Colonic mucosa (tissue), 4 donors: ENCODE measurements around the gene CBARP. TPM values are rescaled to one million over a fixed set of nuclear protein-coding genes. Genes with fewer than 3 reads are reported as not detected.

Experiments used
- DNase-seq: peaks from one replicate; pipeline ENCODE4 v3.0.0-alpha.2; 2020
- H3K27ac ChIP-seq: fragments of 200-600 bp; one replicate; pipeline ENCODE4 v1.8.0; 2021
- H3K27me3 ChIP-seq: fragments of 200-600 bp; one replicate; pipeline ENCODE4 v1.8.0; 2021
- H3K36me3 ChIP-seq: fragments of 200-600 bp; one replicate; pipeline ENCODE4 v1.8.0; 2021
- H3K4me1 ChIP-seq: fragments of 200-600 bp; one replicate; pipeline ENCODE4 v1.8.0; 2021; ENCODE audit warnings: mild to moderate bottlenecking
- H3K4me3 ChIP-seq: fragments of 200-600 bp; one replicate; pipeline ENCODE4 v1.8.0; 2021
- H3K9ac ChIP-seq, 2 donors: one replicate each; pipeline ENCODE4 v1.7.0; 2013; ENCODE audit warnings: control low read depth in 2 of 2, low read depth in 2 of 2, low read length in 2 of 2
- H3K9me3 ChIP-seq: fragments of 200-600 bp; one replicate; pipeline ENCODE4 v1.8.0; 2021
- CTCF ChIP-seq: fragments of 200-600 bp; IDR thresholded peaks from one replicate; pipeline ENCODE4 v1.8.0; 2022; ENCODE audit warnings: antibody characterized with exemption, mild to moderate bottlenecking
- intact Hi-C: fragments of 100-400 bp; cut with DNase I; formaldehyde crosslinking; loops from one replicate; pipeline ENCODE4 v1.14.1; 2022
- total RNA-seq, 2 donors: library from RNA; stranded (reverse); fragmentation: NEBNext Ultra II Directional in 1 of 2; extraction: Animal tissue kit (Norgen Biotek cat#: 25700) in 1 of 2; gene quantifications; one replicate each; pipeline ENCODE4 v1.2.1, GENCODE V29; 2021
- donor health status: healthy.
- donor health status: DM: no; HTN: no; CAD: no.
- donor health status: DM: no; HTN: no; CAD: no.

Gene CBARP
- total RNA-seq, 2 donors from 2014 or later = 0.22 to 0.48 TPM

GRCh38 chr19:1260749-1261537, 23.1 kb upstream of the CBARP start:
- TF ChIP-seq CTCF = no peak
- intact Hi-C loops = no loop called here
- H3K9ac ChIP-seq = peak overlapping the region; percentile 98 to 100

DNA sequence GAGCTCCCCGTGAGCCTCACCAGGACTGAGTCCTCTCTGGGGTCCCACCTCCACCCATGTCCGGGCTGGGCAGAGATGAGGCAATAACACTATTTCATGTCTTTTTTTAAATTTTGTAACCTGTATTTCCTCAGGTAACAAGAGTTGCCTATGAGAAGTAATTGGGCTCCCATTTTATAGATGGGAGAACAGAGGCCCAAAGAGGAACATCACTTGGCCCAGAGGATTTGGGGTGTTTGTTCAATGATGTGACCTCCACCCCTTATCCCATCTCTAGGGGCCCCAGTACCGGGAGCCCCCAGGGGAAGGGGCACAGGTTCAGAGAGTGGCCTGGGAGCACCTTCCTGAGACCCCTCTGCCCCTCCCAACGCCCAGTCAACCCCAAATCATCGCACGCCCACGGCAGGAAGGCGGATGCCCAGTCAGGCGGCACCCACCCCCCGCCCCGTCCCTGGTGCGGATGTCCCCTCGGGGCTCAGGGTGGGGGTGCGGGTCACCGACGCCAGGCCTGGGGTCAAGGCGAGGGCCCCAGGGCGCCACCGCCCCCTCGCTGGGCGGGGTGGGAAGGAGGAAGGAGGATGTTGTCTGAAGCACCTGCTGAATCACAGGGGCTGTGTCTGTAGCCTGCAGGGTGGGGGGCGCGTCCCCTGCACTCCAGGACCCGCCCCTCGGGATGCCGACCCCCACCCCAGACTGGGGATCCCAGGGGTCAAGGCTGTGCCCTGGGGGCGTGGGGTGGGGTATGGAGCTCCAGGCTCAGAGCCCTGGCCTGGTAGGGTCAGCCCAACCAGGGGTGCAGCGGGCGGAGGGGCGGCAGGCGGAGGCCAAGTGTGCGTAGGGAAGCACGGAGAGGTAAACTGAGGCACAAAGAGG, 22.3 kb upstream of the CBARP start:
- no peaks in the 10 kb centered on the region for H3K9me3 ChIP-seq
- H3K27me3 ChIP-seq = no peaks in the 10 kb centered on the region
- peak overlapping the region; percentile 91 for H3K27ac ChIP-seq
- peaks cover 17% of the 10 kb centered on the region for H3K36me3 ChIP-seq
- H3K9ac ChIP-seq = peak overlapping the region; percentile 84 to 100
- intact Hi-C loops = no loop called here
- DNase-seq = peak; percentile 62
- H3K4me1 ChIP-seq = peaks cover 25% of the 10 kb centered on the region
- H3K4me3 ChIP-seq = peak overlapping the region; percentile 54
- no peak for TF ChIP-seq CTCF

More at GRCh38 chr19:1260749-1261537, 23.1 kb upstream of the CBARP start:
- Histone ChIP-seq H3K27ac (peak overlapping the region; percentile 91), H3K9me3 (no peaks in the 10 kb centered on the region), H3K36me3 (peaks cover 8% of the 10 kb centered on the region), H3K27me3 (no peaks in the 10 kb centered on the region), H3K4me1 (peaks cover 26% of the 10 kb centered on the region), H3K4me3 (peak overlapping the region; percentile 54)
- DNase-seq = peak; percentile 97

DNA sequence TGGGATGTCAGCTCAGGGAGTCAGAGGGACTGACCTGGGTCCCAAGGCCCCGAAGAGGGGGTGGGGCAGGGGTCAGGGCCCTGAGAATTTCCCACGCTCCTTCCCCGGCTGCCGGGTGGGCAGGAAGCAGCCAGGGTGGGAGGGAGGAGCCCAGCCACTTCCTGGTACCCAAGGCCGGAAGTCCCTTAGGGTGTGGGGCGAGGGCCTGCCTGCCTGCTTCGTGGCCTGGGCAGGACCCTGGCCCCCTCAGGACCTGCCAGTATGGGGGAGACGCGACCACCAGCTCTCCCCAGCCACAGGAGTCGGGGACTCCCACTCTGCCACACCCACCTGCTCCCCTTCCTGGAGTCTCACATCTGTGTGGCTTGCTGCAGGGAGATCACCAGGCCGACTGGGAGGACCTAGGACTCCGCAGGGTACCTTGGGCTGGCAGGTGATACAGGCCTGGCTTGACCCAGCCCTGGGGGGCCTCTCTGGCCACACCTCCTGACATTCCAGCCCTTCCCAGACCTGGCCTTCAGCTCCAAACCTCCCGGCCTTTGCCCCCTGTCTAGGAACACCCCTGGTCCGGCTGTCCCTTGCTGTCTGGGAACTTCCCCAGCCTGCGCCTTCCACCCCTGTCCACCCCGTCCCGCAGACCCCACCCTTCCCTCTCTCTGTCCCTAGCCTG, 21.5 kb upstream of the CBARP start:
- TF ChIP-seq CTCF = no peak

GRCh38 chr19:1258707-1259205, 21.0 kb upstream of the CBARP start:
- TF ChIP-seq CTCF = no peak
- Histone ChIP-seq H3K36me3 (peaks cover 30% of the 10 kb centered on the region), H3K9ac (peak overlapping the region; percentile 84 to 100)

More for the DNA sequence above, 21.5 kb upstream of the CBARP start:
- intact Hi-C loops = no loop called here
- H3K36me3 ChIP-seq = peaks cover 24% of the 10 kb centered on the region
- peaks cover 31% of the 10 kb centered on the region for H3K4me1 ChIP-seq
- H3K27ac ChIP-seq = peak overlapping the region; percentile 91
- peak overlapping the region; percentile 54 for H3K4me3 ChIP-seq
- H3K9ac ChIP-seq = peak overlapping the region; percentile 84 to 100
- DNase-seq = peak; percentile 86
- H3K9me3 ChIP-seq = no peaks in the 10 kb centered on the region
- no peaks in the 10 kb centered on the region for H3K27me3 ChIP-seq

GRCh38 chr19:1258163-1258492, 20.3 kb upstream of the CBARP start:
- no peak for TF ChIP-seq CTCF
- intact Hi-C loops = no loop called here

More at GRCh38 chr19:1258707-1259205, 21.0 kb upstream of the CBARP start:
- no peak for DNase-seq
- Histone ChIP-seq H3K4me3 (peak overlapping the region; percentile 12), H3K4me1 (peaks cover 35% of the 10 kb centered on the region), H3K27me3 (no peaks in the 10 kb centered on the region), H3K9me3 (no peaks in the 10 kb centered on the region), H3K27ac (peak overlapping the region; percentile 91)
- intact Hi-C loops = no loop called here

More at GRCh38 chr19:1258163-1258492, 20.3 kb upstream of the CBARP start:
- Histone ChIP-seq H3K36me3 (peaks cover 30% of the 10 kb centered on the region), H3K27me3 (no peaks in the 10 kb centered on the region), H3K4me3 (no peak overlapping the region), H3K27ac (peak overlapping the region; percentile 91), H3K4me1 (peaks cover 37% of the 10 kb centered on the region), H3K9me3 (no peaks in the 10 kb centered on the region), H3K9ac (peak overlapping the region in 1 of 2 donors; percentile 100)
- DNase-seq = no peak
